ENCODE data around the gene SUGP1.

GRCh38 chr19:19297759-19298158, 22.6 kb downstream of the SUGP1 start:
- TF ChIP-seq CTCF (IDR thresholded peaks at IDR 0.05; ENCODE audit: borderline replicate concordance, extremely low read depth, low read length, poor library complexity, severe bottlenecking) = no peak
- no peak for TF ChIP-seq EZH2 (IDR thresholded peaks at IDR 0.05; ENCODE audit: borderline replicate concordance, low read depth, low read length, severe bottlenecking)

Measured in DND-41 (cell line).